DND-41 (cell line): Measurements from ENCODE around the gene TMPRSS11B.

Source experiments
- EZH2 ChIP-seq: IDR thresholded peaks from 3 replicates; pipeline ENCODE4 v1.6.1; 2012; ENCODE audit warnings: borderline replicate concordance, low read depth, mild to moderate bottlenecking, moderate library complexity, low read length, inconsistent platforms; ENCODE audit not compliant: severe bottlenecking
- TF ChIP-seq, protein P1 (sequence below): IDR thresholded peaks from 2 replicates; pipeline ENCODE4 v1.5.1; 2012; ENCODE audit warnings: borderline replicate concordance, low read length, moderate library complexity, mild to moderate bottlenecking; ENCODE audit not compliant: poor library complexity, severe bottlenecking; ENCODE audit errors: extremely low read depth

DNA sequence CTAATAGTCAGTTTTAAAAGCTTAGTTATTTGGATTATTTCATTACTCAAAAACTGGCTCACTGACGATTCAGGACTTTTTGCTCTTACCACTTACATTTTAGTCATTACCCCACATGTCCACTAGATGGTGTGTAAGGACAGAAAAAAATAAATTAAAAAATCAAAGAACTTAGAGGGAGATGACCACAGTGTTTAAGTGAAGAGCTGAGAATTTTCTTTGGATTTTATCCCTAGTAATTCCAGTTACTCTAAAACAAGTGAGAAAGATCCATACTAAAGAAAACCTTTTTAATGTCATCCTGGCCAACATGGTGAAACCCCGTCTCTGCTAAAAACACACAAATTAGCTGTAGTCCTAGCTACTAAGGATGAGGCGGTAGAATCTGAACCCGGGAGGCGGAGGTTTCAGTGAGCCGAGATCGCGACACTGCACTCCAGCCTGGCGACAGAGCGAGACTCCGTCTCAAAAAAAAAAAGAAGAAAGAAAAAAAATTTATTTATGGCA lies 26.4 kb upstream of the TMPRSS11B start:
- TF ChIP-seq, protein P1, sequence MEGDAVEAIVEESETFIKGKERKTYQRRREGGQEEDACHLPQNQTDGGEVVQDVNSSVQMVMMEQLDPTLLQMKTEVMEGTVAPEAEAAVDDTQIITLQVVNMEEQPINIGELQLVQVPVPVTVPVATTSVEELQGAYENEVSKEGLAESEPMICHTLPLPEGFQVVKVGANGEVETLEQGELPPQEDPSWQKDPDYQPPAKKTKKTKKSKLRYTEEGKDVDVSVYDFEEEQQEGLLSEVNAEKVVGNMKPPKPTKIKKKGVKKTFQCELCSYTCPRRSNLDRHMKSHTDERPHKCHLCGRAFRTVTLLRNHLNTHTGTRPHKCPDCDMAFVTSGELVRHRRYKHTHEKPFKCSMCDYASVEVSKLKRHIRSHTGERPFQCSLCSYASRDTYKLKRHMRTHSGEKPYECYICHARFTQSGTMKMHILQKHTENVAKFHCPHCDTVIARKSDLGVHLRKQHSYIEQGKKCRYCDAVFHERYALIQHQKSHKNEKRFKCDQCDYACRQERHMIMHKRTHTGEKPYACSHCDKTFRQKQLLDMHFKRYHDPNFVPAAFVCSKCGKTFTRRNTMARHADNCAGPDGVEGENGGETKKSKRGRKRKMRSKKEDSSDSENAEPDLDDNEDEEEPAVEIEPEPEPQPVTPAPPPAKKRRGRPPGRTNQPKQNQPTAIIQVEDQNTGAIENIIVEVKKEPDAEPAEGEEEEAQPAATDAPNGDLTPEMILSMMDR = peak; percentile 72
- TF ChIP-seq EZH2 = no peak
